Esophagus squamous epithelium (tissue), 4 donors: ENCODE data around the gene BPIFB3.

Experiments
- CTCF ChIP-seq, 6 experiments: fragments of 450-650 bp in 4 of 6; fragments of 200-600 bp in 2 of 6; sonication (generic) in 2 of 6; IDR thresholded peaks; one replicate each; pipeline ENCODE4 v1.5.1; 2016 to 2019; ENCODE audit warnings: antibody characterized with exemption in 6 of 6, mild to moderate bottlenecking in 4 of 6, moderate library complexity in 4 of 6
- POLR2A ChIP-seq, 4 donors: fragments of 450-650 bp; IDR thresholded peaks; one replicate each; pipeline ENCODE4 v1.6.1; 2017; ENCODE audit warnings: antibody characterized with exemption in 4 of 4, mild to moderate bottlenecking in 4 of 4, moderate library complexity in 3 of 4

GRCh38 chr20:33070111-33071053, 16.7 kb downstream of the BPIFB3 start:
- TF ChIP-seq CTCF (IDR thresholded peaks at IDR 0.05) (no peak), POLR2A (IDR thresholded peaks at IDR 0.05) (no peak)
